ENCODE data around the gene TBC1D14.
A peak's percentile ranks its signal among the peaks of the same experiment; 100 is the strongest.

- TF ChIP-seq CTCF (conservative IDR thresholded peaks at IDR 0.05) = no peak
- peak; percentile 80; the same call in 1 of the 2 replicates for TF ChIP-seq ZFX (IDR thresholded peaks at IDR 0.05)
Observed at GRCh38 chr4:7043284-7044136, 133.9 kb downstream of the TBC1D14 start, which contains the start of gene TADA2B.
